Vagina (tissue), 2 donors: ENCODE measurements around the gene DCLK2.

Source experiments
- CTCF ChIP-seq, 3 experiments: fragments of 450-650 bp in 2 of 3; fragments of 200-600 bp in 1 of 3; sonication (generic) in 1 of 3; IDR thresholded peaks; one replicate each; pipeline ENCODE4 v1.5.1; 2017 to 2019; ENCODE audit warnings: antibody characterized with exemption in 3 of 3, mild to moderate bottlenecking in 2 of 3, moderate library complexity in 2 of 3
- POLR2A ChIP-seq, 2 donors: fragments of 450-650 bp; IDR thresholded peaks; one replicate each; pipeline ENCODE4 v1.6.1; 2017; ENCODE audit warnings: antibody characterized with exemption in 2 of 2, mild to moderate bottlenecking in 2 of 2, moderate library complexity in 2 of 2

GRCh38 chr4:150149381-150149780, 71.1 kb downstream of the DCLK2 start:
- TF ChIP-seq POLR2A (IDR thresholded peaks at IDR 0.05) (no peak), CTCF (IDR thresholded peaks at IDR 0.05) (no peak)
